EL (cell line): ENCODE measurements around the gene TRPM2.

Experiments used
- DNase-seq: peaks from one replicate; pipeline ENCODE4 v3.0.0-alpha.2; 2016

The TRPM2 gene

DNA sequence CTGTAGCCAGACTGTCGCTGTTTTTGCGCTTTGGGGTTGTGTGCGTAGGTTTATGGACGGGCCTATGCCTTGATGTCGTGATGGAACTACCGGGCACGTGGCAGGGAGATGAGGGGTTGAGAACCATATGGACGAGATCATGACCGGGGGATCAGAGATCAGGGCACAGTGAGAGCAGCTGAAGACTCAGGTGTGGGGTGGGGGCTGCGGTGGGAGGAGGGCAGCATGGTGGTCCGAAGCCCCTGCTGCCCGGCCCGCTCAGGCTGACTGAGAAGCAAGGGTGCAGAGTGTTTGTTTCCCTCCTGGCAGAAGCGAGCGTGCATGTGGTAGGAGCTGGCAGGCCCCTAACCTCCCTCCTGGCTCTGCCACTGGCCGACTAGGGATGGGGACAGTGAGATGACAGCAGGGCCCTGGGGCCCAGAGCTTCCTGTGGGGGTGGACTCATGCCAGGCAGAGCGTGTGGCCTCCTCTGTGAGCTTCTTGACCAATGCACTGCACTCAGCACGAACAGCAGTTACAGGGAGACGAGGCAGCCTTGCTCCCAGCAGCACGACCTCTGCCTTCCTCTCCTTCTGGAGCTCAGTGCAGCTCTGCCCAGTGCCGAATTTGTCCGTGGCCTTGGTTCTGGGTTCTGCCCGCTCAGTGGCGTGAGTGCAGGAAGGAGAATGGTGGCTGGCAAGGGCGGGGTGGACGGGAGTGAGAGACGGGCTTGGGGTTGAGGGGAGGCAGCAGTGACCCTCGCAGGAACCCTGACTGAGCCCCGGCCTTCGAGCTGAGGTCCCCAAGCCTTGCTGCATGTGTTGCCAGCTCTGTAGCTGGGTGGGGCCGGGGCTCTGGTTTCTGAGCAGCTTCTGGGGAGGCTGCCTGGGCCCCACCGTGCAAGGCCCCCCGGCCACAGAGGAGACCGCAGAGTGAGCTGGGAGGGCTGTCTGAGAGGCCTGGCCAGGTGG lies 79.7 kb downstream of the TRPM2 start:
- DNase-seq = no peak

DNA sequence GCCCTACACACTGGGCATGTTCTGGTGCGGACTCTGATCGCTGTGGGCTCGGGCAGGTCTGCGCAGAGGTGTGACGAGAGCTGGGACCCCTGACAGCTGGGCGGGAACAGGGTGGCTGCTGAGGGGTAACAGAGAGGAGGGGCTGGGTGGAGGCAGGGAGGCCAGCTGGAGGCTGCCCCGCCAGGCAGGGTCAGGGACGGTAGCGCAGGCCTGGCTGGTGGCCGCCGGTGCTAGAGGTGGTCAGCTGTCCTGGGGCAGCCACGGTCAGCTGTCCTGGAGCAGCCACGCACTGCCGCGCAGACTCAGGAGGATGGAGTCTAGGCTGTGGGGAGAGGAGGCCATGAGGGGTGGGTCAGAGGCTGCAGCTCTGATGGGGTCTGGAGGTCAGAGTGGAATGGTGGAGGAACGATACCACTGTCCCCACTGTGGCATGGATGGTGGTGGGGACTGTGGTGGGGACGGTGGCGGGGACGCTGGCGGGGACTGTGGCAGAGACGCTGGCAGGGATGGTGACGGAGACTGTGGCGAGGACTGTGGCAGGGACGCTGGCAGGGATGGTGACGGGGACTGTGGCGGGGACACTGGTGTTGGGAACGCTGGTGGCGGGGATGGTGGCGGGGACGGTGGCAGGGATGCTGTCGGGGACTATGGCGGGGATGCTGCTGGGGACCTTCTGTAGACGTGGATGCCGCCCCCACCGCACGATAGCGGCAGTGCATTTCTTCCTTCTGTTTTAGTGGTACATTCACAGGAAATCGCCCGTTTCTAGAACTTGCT lies 80.6 kb downstream of the TRPM2 start:
- no peak for DNase-seq

DNA sequence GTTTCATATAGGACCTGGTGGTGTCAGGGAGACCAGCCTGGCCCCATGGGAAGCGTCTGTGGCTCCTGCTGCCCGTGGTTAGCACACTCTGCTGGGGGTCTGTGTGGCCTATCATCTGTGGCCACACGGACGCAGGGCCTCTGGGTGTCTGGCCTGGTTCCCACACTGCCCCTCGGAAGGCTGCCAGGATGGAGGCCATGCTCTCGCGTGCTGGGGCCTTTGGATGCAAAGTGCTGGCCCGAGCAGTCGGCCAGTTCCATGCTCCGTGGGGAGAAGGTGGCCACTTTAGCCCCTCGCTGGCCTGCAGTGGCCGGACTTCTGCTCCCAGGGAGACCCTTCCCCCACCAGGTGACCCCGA lies 81.1 kb downstream of the TRPM2 start:
- no peak for DNase-seq

DNA sequence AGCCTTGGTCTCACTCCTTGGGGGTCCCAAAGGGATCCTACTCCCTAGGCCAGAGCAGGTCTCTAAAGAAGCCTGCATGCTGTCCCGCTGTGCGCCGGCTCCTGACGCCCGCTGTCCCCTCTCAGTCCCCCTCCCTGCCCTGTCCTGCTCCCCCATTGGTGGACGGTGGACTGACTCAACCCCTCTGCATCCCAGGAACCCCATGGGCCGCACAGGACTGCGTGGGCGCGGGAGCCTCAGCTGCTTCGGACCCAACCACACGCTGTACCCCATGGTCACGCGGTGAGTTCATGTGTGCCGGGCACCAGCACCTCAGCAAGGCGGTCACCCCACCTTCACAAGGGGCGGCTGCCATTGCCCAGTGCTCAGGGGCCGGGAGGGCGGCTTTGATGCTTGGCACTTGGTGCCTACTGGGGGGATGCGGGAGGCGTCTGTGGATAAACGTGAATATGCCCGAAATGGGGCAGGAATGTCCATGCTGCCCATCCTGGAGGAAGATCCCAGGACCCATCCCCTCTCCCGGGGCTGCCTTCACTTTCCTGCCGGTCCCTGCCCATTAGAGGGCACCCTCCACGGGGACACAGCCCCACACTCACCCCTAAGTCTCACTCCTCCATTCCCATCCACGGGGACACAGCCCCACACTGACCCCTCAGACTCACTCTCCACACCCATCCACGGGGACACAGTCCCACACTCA lies 81.7 kb downstream of the TRPM2 start:
- DNase-seq = no peak

DNA sequence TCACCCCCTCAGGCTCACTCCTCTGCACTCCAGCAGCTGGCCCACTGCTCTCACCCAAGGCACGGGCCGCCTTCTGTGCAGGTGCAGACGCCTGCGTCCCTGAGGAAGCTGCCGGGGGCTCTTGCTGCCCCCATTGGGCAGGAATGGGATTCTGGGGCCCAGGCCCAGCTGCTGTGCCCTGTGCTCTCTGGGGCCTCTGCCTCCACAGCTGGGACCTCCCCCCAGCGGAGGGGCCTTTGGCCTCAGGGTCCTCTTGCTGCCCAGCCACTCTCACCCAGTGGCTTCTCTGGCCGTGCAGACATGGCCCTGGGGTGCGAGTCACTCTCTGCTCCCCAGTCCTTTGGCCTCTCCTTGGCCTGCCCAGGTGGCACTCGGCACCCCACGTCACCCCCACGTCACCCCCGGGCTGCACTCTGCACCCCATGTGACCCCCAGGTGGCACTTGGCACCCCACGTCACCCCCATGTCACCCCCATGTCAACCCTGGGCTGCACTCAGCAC lies 82.7 kb downstream of the TRPM2 start:
- no peak for DNase-seq

DNA sequence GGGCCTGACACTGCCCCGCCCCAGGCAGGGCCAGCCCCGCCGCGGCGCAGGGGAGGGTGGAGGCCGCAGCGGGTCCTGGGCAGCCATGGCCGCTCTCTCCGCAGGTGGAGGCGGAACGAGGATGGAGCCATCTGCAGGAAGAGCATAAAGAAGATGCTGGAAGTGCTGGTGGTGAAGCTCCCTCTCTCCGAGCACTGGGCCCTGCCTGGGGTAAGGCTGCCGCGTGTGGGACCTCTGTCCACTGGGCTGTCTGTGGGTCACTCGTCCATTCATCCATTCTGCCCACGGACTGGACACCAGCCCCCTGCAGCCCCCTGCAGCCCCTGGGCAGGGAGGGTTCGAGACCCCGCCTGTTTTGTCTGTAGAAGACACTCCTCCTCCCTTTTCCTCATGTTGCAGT lies 83.5 kb downstream of the TRPM2 start:
- DNase-seq = no peak

DNA sequence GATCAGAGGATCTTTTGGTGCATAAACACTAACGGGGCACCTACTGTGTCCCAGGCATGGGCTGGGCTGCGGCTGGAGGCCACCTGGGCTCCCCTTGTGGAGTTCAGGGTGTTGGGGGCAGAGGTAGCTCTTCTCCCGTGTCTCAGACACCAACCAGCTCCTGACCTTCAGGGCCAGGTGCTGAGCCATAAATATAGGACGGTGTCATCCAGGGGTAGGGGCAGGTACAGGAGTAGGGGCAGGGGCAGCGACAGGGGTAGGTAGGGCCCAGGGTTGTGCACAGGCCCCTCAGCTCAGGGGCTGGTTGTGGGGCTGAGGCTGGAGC lies 83.9 kb downstream of the TRPM2 start:
- no peak for DNase-seq

DNA sequence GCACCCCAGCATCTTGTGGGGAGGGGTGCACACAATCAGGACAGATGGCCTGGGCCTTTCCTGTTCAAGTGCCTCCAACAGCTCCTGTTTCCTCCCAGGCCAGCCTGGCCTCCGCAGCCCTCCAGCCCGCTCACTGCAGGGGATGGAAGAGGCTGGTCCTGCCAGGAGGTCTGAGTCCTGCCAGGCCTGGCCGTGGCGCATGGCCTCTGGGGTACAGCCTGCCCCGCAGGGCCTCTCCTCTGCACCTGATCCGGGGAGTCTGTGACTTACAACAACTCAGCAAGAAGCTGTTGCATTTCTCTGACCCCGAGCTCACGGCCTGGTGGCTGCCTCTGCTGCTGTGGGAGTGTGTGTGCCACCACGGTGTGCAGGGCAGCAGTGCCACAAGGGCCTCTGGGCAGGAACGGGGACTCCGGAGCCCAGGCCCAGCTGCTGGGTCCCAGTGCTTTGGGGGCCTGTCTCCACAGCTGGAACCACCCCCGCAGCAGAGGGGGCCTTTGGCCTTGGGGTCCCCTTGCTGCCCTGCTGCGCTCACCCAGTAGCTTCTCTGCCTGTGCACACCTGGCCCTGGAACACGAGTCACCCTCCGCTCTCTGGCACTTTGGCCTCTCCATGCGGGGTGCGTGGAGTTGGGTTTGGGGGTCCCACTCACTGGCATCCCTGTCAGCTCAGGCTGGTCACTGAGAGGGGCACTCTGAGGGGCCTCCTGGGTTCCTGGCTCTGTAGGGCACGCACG lies 84.4 kb downstream of the TRPM2 start:
- no peak for DNase-seq

DNA sequence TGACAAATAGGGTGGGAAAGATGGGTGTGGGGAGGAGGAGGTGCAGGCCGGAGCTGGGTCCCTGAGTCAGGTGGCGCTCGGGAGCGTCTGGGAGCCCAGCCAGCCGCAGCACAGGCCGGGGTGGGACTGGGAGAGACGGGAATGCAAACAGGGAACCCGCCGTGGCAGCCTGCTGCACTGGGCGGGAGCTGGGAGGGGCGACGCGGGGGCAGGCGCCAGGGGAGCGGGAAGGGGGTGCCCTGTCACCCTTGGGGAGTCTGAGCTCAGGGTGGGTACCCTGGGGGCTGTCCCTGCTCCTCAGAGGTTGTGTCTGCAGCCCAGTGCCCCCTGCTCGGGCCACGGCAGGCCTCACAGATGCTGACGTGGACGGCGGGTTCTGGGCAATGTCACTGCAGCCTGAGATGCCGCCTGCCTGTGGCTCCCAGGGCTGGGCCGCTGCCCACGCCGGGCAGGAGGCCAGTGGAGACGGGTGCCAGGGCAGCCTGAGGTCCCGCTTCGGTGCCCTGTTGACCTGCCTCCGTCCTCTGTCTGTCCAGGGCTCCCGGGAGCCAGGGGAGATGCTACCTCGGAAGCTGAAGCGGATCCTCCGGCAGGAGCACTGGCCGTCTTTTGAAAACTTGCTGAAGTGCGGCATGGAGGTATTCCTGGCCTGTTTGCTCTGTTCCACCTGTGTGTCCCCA lies 85.2 kb downstream of the TRPM2 start:
- DNase-seq = no peak

DNA sequence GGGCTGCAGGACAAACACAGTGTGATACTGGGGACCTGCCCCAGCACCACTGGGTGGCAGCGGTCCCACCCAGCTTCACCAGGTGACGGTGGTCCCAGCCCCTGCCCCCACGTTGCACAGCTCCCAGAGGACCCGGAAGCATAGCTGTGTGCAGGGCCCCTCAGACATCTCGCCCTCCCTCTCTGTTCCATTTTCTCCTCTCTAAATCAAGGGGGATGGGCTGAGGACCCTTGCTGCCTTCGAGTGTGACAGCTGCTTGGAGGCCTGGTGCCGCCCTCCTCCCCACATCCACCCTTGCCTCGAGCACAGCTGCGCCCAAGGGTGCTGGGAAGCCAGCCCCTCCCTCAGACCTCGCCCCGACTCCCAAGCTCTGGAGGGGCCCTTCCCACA lies 85.8 kb downstream of the TRPM2 start:
- no peak for DNase-seq

DNA sequence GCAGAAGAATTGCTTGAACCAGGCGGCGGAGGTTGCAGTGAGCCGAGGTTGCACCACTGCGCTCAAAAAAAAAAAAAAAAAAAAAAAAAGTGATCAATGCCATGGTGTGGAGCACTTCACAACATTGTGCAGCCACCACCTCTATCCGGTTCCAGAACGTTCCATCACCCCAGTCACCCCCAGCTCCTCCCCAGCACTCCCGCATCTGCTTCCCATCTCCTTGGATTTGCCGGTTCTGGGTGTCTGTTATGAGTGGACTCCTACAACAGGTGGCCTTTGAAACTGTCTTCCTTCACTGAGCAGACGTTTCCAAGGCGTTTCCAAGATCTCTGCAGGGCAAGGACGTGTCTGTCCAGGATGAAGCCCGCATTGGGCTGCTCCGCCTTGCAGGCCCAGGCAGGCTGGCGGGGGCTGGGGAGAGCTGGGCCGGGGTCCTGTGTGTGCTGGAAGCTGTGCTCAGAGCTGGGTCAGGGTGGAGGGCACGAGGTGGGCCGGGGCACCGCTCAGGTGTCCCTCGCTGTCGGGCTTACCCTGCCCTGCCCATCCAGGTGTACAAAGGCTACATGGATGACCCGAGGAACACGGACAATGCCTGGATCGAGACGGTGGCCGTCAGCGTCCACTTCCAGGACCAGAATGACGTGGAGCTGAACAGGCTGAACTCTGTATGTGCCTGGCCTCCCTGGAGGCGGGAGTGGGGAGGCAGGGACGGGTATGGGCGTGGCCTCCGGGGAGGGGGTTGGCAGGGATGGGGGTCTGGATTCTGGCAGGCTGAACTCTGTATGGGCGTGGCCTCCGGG lies 87.0 kb downstream of the TRPM2 start:
- DNase-seq = no peak

DNA sequence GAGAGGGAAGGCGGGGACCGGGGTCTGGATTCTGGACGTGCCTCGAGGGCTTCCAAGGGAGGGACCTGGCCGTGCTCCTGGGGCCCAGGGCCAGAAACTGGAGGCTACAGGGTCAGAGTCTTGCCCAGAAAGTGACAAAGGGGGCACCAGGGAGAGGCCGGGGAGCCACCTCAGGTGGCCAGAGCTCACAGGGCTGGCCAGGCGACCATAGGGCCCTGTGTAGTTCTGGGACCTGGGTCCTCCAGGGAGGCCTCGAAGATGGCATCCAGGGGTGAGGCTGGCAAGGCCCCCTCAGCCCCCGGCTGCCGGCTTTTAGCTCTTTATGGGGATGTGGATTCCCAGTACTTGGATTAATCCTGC lies 87.6 kb downstream of the TRPM2 start:
- DNase-seq = no peak

DNA sequence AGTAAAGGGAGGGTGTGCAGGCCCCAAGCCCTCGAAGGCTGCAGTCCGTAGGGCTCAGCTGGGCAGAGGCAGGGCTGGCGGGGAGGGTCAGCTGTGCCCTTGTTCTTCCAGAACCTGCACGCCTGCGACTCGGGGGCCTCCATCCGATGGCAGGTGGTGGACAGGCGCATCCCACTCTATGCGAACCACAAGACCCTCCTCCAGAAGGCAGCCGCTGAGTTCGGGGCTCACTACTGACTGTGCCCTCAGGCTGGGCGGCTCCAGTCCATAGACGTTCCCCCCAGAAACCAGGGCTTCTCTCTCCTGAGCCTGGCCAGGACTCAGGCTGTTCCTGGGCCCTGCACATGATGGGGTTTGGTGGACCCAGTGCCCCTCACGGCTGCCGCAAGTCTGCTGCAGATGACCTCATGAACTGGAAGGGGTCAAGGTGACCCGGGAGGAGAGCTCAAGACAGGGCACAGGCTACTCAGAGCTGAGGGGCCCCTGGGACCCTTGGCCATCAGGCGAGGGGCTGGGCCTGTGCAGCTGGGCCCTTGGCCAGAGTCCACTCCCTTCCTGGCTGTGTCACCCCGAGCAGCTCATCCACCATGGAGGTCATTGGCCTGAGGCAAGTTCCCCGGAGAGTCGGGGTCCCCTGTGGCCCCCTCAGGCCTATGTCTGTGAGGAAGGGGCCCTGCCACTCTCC lies 88.3 kb downstream of the TRPM2 start:
- DNase-seq = no peak

DNA sequence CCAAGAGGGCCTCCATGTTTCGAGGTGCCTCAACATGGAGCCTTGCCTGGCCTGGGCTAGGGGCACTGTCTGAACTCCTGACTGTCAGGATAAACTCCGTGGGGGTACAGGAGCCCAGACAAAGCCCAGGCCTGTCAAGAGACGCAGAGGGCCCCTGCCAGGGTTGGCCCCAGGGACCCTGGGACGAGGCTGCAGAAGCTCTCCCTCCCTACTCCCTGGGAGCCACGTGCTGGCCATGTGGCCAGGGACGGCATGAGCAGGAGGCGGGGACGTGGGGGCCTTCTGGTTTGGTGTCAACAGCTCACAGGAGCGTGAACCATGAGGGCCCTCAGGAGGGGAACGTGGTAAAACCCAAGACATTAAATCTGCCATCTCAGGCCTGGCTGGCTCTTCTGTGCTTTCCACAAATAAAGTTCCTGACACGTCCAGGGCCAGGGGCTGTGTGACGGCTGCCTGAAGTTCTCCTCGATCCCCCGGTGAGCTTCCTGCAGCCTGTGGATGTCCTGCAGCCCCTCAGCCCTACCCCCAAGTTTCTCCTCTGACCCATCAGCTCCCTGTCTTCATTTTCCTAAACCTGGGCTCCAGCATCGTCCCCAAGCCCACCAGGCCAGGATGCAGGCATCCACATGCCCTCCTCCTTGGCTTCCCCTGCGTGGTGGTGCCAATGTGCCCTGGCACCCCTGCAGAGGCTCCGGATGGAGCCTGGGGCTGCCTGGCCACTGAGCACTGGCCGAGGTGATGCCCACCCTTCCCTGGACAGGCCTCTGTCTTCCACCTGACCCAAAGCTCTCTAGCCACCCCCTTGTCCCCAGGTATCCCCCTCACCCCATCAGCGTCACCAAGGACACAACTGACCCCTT lies 89.1 kb downstream of the TRPM2 start:
- no peak for DNase-seq

DNA sequence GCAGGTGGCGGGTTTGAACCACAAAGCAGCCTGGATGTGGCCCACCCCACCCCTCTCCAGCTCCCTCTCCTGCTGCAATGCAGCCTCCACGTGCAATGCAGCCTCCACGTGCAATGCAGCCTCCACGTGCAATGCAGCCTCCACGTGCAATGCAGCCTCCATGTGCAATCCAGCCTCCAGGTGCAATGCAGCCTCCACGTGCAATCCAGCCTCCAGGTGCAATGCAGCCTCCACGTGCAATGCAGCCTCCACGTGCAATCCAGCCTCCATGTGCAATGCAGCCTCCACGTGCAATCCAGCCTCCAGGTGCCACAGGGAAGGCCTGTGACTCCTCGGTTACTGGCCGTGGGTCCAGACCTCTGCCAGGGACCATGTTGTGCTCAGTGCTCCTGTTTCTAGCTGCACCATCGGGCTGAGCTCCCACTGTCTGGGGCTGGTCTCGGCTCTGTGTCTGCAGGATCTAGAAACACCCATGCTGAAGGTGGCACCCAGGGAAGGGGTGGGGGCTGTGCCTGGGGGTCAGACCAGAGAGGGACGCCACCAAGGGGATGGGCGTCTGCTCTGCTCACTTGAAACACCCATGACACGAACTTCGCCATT lies 90.0 kb downstream of the TRPM2 start:
- no peak for DNase-seq

DNA sequence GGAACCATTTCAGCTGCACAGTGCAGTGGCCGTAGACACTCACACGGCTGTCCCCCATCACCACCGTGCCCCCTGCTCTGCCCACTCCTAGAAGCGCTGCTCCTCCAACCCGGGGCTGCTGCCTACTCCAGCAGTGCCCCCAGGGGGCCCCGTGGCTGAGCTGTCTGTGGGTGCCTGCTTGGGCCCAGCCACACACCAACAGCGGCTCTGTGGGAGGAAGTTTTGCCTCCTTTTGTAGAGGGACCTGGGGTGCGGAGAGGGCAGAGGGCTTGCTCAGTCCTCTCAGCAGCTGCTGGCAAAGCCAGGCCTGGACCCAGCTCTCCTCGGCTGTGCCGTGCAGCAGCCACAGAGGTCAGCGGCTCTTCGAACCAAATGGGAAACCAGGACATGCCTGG lies 90.5 kb downstream of the TRPM2 start:
- no peak for DNase-seq

DNA sequence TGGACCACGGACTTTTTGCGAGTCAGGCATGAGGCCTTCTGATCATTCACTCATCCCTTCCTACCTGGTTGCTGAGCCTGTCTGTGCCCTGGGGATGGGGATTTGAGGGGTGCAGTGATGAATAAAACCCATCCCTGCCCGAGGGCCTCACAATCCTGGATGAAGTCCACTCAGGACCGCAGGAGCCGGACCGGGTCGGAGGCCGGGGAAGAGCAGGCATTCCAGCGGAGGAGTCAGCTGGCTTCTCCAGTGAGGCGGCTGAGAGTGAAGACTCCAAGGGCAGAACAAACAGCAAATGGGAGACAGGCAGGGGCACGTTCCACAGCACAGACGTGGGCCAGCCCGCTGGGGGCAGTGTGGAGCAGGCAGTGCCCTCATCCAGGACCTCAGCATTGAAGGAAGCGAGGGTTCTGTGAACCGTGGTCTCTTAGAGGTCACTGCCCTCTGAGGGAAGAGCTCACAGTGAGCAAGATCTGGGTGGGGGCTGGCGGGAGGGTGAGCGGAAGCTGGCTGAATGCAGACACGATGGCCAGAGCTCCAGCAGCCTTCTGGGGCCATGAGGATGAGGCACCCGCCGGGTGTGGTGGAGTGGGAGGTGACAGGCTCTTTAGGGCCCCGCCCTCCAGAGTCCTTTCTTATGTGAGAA lies 91.0 kb downstream of the TRPM2 start:
- DNase-seq = no peak

DNA sequence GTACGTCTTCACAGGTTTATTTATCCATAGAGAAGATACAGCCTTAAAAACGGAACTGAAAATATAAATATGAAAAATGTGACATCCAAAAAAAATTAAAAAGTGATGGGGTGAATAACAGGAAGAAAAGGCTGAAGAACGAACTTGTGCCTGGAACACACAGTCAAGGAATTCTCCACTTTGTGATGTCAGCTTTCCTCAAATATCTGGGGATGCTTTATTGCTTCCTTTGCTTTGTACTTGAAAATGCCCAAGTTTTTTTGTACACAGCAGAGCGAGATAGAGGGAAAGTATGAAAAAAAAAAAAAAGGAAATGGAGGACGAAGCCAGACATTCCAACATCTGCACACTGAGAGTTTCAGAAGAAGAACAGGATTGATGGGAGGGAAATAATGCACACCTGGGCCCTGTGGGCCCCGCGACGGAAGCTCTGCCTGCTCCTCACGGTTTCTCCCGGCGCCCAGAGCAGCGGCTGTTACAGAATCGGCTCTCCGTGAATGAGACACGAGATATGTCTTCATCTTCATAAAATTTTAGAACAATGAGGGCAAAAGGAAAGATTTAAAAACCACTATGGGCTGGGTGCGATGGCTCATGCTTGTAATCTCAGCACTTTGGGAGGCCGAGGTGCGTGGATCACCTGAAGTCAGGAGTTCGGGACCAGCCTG lies 91.9 kb downstream of the TRPM2 start:
- DNase-seq = no peak
